GM18907 (cell line): ENCODE measurements around the gene BIRC5.
A peak's percentile ranks its signal among the peaks of the same experiment; 100 is the strongest.
"Not testable (repeated sequence)": the region's sequence is repeated elsewhere in the genome, so short reads cannot be mapped to it uniquely, and the experiment has no call there.

Source experiments
- ATAC-seq: cut with Tn5 transposase; IDR thresholded peaks from one replicate; pipeline ENCODE4 v1.9.1; 2021; ENCODE audit warnings: mild to moderate bottlenecking, moderate library complexity; ENCODE audit not compliant: unreplicated experiment

Gene BIRC5

GRCh38 chr17:78238823-78239488 lies 24.9 kb downstream of the BIRC5 start:
- ATAC-seq, result no peak

DNA sequence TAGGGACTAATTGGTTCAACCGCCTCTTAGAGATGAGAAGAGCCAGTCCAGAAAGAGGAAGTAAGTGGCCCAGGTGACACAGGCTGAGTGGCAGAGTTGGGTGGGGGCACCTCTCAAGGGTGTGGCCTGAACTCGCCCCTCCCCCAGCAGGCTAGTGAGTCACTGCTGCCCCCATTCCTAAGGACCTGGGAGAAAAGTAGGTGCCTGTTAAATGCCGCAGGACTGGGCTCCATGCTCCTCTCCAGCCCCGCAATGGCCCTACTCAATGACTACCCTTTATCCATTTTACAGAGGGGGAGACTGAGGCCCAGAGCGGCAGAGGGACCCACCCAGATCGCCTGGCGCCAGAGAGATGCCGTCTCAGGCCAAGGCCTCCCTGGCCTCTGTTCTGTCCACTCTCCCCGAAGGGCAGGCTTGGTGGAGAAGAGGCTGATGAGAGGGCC lies 25.5 kb downstream of the BIRC5 start:
- ATAC-seq, result no peak

DNA sequence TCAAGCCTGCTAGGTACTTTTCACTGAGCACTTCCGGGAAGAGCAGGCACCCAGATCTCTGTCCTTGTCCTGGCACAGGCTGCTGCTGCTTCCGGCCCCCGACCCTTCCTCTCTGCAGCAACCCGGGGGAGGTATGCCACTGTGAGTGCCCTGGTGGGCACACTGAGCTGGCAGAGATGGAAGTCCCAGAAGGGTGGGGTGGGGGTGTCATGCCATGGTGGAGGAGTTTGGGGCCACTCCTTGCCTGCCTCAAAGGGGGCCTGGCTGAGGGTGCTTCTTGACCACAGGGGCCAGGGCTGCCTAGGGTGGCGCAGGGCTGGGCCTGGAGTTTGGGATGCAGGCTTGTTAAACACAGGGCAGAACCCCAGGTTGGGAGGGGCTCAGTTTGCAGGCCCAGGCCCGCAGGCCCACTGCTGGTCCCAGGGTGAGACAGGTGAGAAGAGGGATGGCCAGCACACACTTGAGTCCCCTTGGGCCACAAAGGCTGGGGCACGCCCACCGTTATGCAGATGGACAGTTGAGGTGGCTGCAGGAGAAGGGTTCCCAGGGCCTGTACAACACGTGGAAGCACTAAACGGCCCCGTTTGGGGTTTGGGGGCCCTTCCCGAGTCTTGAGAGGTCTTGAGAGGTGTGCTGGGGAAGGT lies 26.1 kb downstream of the BIRC5 start:
- no peak for ATAC-seq

GRCh38 chr17:78240839-78241238 lies 26.8 kb downstream of the BIRC5 start:
- no peak for ATAC-seq

- ATAC-seq, result no peak
Observed at GRCh38 chr17:78241277-78242023, 27.4 kb downstream of the BIRC5 start.

- no peak for ATAC-seq
Observed at GRCh38 chr17:78242024-78242742, 28.1 kb downstream of the BIRC5 start.

DNA sequence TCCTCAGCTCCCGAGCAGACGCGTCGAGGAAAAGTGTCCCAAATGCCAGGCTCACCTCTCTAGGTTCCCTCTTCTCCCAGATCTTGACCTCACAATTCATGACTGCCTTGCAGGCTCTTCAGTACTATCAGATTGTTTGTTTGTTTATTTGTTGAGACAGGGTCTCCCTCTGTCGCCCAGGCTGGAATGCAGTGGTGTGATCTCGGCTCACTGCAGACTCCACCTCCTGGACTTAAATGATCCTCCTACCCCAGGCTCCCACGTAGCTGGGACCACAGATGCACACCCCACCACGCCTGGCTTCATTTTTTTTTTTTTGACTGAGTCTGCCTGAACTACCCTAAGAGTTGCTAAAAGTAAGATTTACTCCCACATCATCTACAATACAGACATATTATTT lies 33.3 kb downstream of the BIRC5 start:
- ATAC-seq, result no peak

DNA sequence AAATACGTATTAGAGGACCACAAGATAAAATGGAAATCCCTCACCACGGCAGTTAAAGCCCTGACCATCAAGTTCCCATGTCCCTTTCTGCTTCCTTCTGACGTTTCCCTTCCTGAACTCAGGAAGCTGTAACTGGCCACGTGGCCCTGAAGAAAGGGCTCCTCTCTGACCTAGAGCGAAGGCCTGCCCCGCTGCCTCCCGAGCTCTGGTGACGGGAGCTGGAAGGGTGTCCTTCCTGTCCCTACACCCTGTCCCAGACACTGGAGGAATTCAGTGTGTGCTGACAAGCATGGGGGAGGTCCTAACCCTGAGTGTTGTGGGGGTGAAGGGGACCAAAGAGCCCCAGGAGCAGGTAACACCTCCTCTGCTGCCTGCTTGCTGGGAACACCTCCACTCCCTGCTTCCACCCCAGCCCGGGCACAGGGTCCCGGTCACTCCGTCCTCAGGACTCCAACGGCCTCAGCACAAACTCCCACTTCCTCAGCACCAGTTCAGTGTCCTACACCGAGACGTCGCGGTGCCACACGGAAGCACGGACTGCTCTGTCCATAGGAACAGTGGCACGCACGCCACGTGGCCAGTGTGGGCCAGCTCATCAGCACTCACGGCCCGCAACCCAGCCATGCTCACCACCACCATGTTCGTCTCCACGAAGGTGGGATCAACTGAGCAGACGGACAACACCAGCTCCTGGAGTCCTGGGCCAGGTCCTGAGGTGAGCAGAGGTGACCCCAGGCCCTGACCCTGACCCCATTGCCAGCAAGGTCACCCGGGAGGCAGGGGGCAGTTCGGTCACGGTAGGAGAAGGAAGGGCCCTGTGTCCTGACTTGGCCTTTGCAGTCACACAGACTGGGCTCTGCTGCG lies 34.2 kb downstream of the BIRC5 start:
- ATAC-seq, result no peak

GRCh38 chr17:78249074-78249817 lies 35.2 kb downstream of the BIRC5 start:
- ATAC-seq, result no peak

GRCh38 chr17:78249818-78250806 lies 36.1 kb downstream of the BIRC5 start:
- ATAC-seq, result no peak

GRCh38 chr17:78250891-78251772 lies 37.1 kb downstream of the BIRC5 start:
- peak; percentile 51 for ATAC-seq

- ATAC-seq, result no peak
Observed at GRCh38 chr17:78251773-78252103, 37.7 kb downstream of the BIRC5 start.

GRCh38 chr17:78252111-78252634 lies 38.1 kb downstream of the BIRC5 start:
- ATAC-seq, result no peak

DNA sequence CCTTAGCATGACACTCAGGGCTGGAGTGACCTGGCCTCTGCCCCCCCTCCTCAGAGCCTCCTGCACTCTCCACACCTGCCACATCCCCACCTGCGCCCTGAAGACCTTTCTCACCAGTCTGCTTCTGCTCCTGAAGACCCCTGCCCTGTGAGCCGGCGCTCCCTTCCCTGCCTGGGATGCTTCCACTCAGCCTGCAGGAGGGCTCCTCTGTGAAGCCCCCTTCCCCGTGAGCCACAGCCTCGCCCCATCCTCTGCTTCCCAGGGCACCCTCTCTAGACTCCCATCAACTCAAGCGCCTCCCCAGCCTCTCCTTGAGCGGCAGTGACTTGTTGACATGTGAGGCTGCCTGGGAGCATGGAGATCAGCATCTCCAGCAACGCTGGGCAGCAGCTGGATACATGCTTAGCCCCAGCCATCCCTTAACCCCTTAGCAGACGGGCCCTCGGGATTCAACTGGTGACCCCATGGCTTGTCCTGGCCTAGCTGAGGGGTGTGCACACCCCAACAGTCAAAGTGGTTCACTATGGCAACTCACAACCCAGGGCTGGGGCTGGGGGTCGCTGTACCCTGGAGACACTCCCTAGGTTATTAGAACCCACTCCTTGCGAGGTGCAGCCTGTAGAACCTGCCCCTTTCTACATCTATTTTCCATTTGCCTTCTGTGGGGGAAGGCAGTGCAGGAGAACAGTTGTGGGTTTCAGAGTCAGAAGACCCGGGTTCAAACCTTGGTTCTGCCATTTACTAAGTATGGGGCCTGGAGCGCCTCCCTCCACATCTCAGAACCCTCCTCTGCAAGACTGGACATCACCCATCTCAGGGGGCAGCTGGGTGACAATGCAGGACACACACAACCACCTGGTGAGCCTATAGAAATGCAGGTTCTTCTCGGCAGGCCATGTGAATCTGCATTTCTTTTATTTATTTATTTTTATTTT lies 38.9 kb downstream of the BIRC5 start:
- ATAC-seq, result no peak

DNA sequence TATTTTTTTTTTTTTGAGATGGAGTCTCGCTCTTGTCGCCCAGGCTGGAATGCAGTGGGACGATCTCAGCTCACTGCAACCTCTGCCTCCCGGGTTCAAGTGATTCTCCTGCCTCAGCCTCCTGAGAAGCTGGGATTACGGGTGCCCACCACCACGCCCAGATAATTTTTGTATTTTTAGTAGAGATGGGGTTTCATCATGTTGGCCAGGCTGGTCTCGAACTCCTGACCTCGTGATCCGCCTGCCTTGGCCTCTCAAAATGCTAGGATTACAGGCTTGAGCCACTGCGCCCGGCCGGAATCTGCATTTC lies 39.5 kb downstream of the BIRC5 start:
- ATAC-seq, result not testable (repeated sequence)

- peak; percentile 49 for ATAC-seq
Observed at GRCh38 chr17:78253946-78254672, 40.1 kb downstream of the BIRC5 start.
